ENCODE data around the gene CRYAB. TPM values are rescaled to one million over a fixed set of nuclear protein-coding genes. Genes with fewer than 3 reads are reported as not detected.

Gene CRYAB
- total and polyA plus RNA-seq, 2 of the 4 experiments (the other 2 are of a cell fraction) = 6.5 to 19.5 TPM

GRCh38 chr11:111871693-111872161, 39.8 kb downstream of the CRYAB start:
- no peaks in the 10 kb centered on the region for H3K9me3 ChIP-seq (ENCODE audit: control insufficient read depth, insufficient read depth, low read length)
- CTCF ChIA-PET = interaction anchor here (1.0 to 1.5 kb wide), 4 partner anchors 15 to 110 kb away, joined by 4 to 6 read pairs (median 5); no protein-coding TSS in a partner anchor
- peak overlapping the region; percentile 94 for H3K4me3 ChIP-seq (ENCODE audit: insufficient read depth, low read depth, low read length)
- peak overlapping the region; percentile 91 for H3K4me2 ChIP-seq (ENCODE audit: low read depth, low read length)
- no peaks in the 10 kb centered on the region for H3K27me3 ChIP-seq (ENCODE audit: control insufficient read depth, insufficient read depth, low read length)
- in situ Hi-C loops (cut with MboI; ENCODE audit: low sequenced_read_pairs) = no loop called here
- H4K20me1 ChIP-seq (ENCODE audit: insufficient read depth, low read length) = no peaks in the 10 kb centered on the region
- peak overlapping the region; percentile 66; the same call in 1 of the 2 replicates for H3K14ac ChIP-seq (replicated peaks; ENCODE audit: low read depth, low read length)
- H2BK15ac ChIP-seq (ENCODE audit: low read depth, low read length) = no peak overlapping the region
- POLR2A ChIA-PET (ENCODE audit: unreplicated experiment) = no interaction called here
- no CpG with 5 or more reads among the region's 5 CpGs for WGBS, 2 experiments (ENCODE audit: extremely low coverage in 2 of 2, insufficient read length in 1 of 2)
- H3K36me3 ChIP-seq (ENCODE audit: control insufficient read depth, insufficient read depth, low read length) = peaks cover 1% of the 10 kb centered on the region
- H4K8ac ChIP-seq (ENCODE audit: low read depth in 2 of 2, low read length in 2 of 2) = peak overlapping the region; percentile 89 to 91
- H3K4me1 ChIP-seq (ENCODE audit: control insufficient read depth, insufficient read depth, low read length) = peaks cover 2% of the 10 kb centered on the region
- peaks cover 4% of the 10 kb centered on the region; the same call in 1 of the 2 replicates for H3K9me1 ChIP-seq (ENCODE audit: insufficient read depth, low read length)
- H3K4ac ChIP-seq (ENCODE audit: low read depth, low read length) = peak overlapping the region; percentile 53; the same call in 1 of the 2 replicates
- H2BK20ac ChIP-seq (ENCODE audit: low read depth, low read length) = no peak overlapping the region
- H3K56ac ChIP-seq (ENCODE audit: extremely low read depth, insufficient read depth, low read length) = peak overlapping the region; percentile 42; the same call in 1 of the 2 replicates
- DNase-seq = no peak
- peak overlapping the region; percentile 90 for H2AFZ ChIP-seq (replicated peaks; ENCODE audit: low read length, poor library complexity)
- H3K27ac ChIP-seq (ENCODE audit: insufficient read depth, low read length) = peak overlapping the region; percentile 35; the same call in 1 of the 2 replicates
- intact Hi-C loops (cut with micrococcal nuclease) = loop anchor here (2.0 to 10.0 kb wide), 2 partner anchors 125 to 353 kb away; partner anchors contain the start of gene PTS
- dilution Hi-C loops (cut with HindIII; ENCODE audit: low sequenced_read_pairs, unreplicated experiment) = no loop called here
- peak overlapping the region; percentile 50; the same call in 1 of the 2 replicates for H3K23ac ChIP-seq (ENCODE audit: low read depth, low read length)
- BruUV-seq (replicated peaks) = no TSS peak
- H2BK120ac ChIP-seq (ENCODE audit: low read depth, low read length) = peak overlapping the region; percentile 40; the same call in 1 of the 2 replicates
- peak overlapping the region; percentile 73 for H3K9ac ChIP-seq (ENCODE audit: low read depth, low read length)
- H3K18ac ChIP-seq (ENCODE audit: low read depth, low read length) = peak overlapping the region; percentile 51; the same call in 1 of the 2 replicates
- no peak for ATAC-seq (ENCODE audit: low read depth)
- peak overlapping the region; percentile 56 for H2BK5ac ChIP-seq (ENCODE audit: low read depth, low read length, poor library complexity, severe bottlenecking)
- no peak overlapping the region for H2AK5ac ChIP-seq (ENCODE audit: low read depth, low read length)
- peaks cover 3 to 19% of the 10 kb centered on the region in 2 experiments; a peak in 3 of 4 replicates for H3K79me1 ChIP-seq (ENCODE audit: low read depth in 1 of 2, low read length in 2 of 2)
- H4K5ac ChIP-seq (ENCODE audit: low read depth, low read length) = peak overlapping the region; percentile 89
- H4K91ac ChIP-seq (ENCODE audit: insufficient read depth, low read depth, low read length) = peak overlapping the region; percentile 21; the same call in 1 of the 2 replicates
- no peak overlapping the region for H2AK9ac ChIP-seq (replicated peaks; ENCODE audit: low read depth, low read length, poor library complexity)
- TF ChIP-seq SMC3 (IDR thresholded peaks at IDR 0.05; ENCODE audit: low read depth, low read length) (no peak), RFX5 (IDR thresholded peaks at IDR 0.05; ENCODE audit: low read depth, low read length) (no peak), MXI1 (IDR thresholded peaks at IDR 0.05; ENCODE audit: borderline replicate concordance, low read depth, low read length) (no peak), ELK1 (IDR thresholded peaks at IDR 0.05; ENCODE audit: borderline replicate concordance, low read depth, low read length) (no peak), MAZ (IDR thresholded peaks at IDR 0.05; ENCODE audit: borderline replicate concordance, low read depth, low read length) (no peak)
